HEK293T (cell line): ENCODE data around the gene PKP1.

ENCODE experiments used
- CTCF ChIA-PET: fragments of 350-600 bp; formaldehyde crosslinking; extraction: SDS; loops from one replicate; lab custom pipeline; 2021; ENCODE audit warnings: antibody characterized with exemption, inconsistent platforms; lab: Yijun Ruan, JAX
- POLR2A ChIA-PET: fragments of 350-600 bp; formaldehyde crosslinking; extraction: SDS; loops from one replicate; lab custom pipeline; 2020; ENCODE audit warnings: antibody characterized with exemption, inconsistent platforms; lab: Yijun Ruan, JAX
- DNase-seq: peaks from one replicate; pipeline ENCODE4 v3.0.0; 2012; ENCODE audit warnings: mixed read lengths; ENCODE audit errors: extremely low spot score
- ARNT ChIP-seq: fragments of 450-650 bp; IDR thresholded peaks from 2 replicates; pipeline ENCODE4 v1.6.1; 2017; ENCODE audit warnings: mild to moderate bottlenecking
- BHLHE40 ChIP-seq: fragments of 450-650 bp; IDR thresholded peaks from 2 replicates; pipeline ENCODE4 v1.6.1; 2016; ENCODE audit warnings: mild to moderate bottlenecking, moderate library complexity, borderline replicate concordance
- CTBP1 ChIP-seq: fragments of 450-650 bp; IDR thresholded peaks from 2 replicates; pipeline ENCODE4 v1.6.1; 2016; ENCODE audit warnings: borderline replicate concordance
- ELF4 ChIP-seq: fragments of 450-650 bp; IDR thresholded peaks from 2 replicates; pipeline ENCODE4 v1.6.1; 2017; ENCODE audit warnings: antibody characterized with exemption
- FOXA1 ChIP-seq: fragments of 450-650 bp; IDR thresholded peaks from 2 replicates; pipeline ENCODE4 v1.6.1; 2016; ENCODE audit warnings: mild to moderate bottlenecking
- FOXK2 ChIP-seq: fragments of 450-650 bp; IDR thresholded peaks from 2 replicates; pipeline ENCODE4 v1.6.1; 2016; ENCODE audit warnings: mild to moderate bottlenecking
- FOXM1 ChIP-seq: fragments of 450-650 bp; IDR thresholded peaks from 2 replicates; pipeline ENCODE4 v1.6.1; 2017; ENCODE audit warnings: mild to moderate bottlenecking, borderline replicate concordance
- HDGF ChIP-seq: fragments of 450-650 bp; IDR thresholded peaks from 2 replicates; pipeline ENCODE4 v1.6.1; 2017; ENCODE audit warnings: antibody characterized with exemption, borderline replicate concordance
- L3MBTL2 ChIP-seq: fragments of 450-650 bp; conservative IDR thresholded peaks from 2 replicates; pipeline ENCODE4 v1.6.1; 2016; ENCODE audit warnings: mild to moderate bottlenecking
- LEF1 ChIP-seq: fragments of 450-650 bp; IDR thresholded peaks from 2 replicates; pipeline ENCODE4 v1.6.1; 2017; ENCODE audit warnings: mild to moderate bottlenecking, borderline replicate concordance
- NFRKB ChIP-seq: fragments of 450-650 bp; IDR thresholded peaks from 2 replicates; pipeline ENCODE4 v1.6.1; 2016; ENCODE audit warnings: mild to moderate bottlenecking, moderate library complexity
- PKNOX1 ChIP-seq: fragments of 450-650 bp; IDR thresholded peaks from 2 replicates; pipeline ENCODE4 v1.6.1; 2016
- SP1 ChIP-seq: fragments of 450-650 bp; IDR thresholded peaks from 2 replicates; pipeline ENCODE4 v1.6.1; 2017
- SUZ12 ChIP-seq: fragments of 450-650 bp; IDR thresholded peaks from 2 replicates; pipeline ENCODE4 v1.6.1; 2016; ENCODE audit warnings: mild to moderate bottlenecking
- TARDBP ChIP-seq: fragments of 450-650 bp; IDR thresholded peaks from 2 replicates; pipeline ENCODE4 v1.6.1; 2016
- ZNF384 ChIP-seq: fragments of 450-650 bp; IDR thresholded peaks from 2 replicates; pipeline ENCODE4 v1.6.1; 2016

The PKP1 gene

GRCh38 chr1:201344206-201345080 lies 61.1 kb downstream of the PKP1 start:
- POLR2A ChIA-PET = no interaction called here
- CTCF ChIA-PET = no interaction called here
- no peak for DNase-seq
- TF ChIP-seq ZNF384 (no peak), LEF1 (no peak), BHLHE40 (no peak), NFRKB (no peak), L3MBTL2 (no peak), ARNT (no peak), CTBP1 (no peak), PKNOX1 (no peak), TARDBP (no peak), SP1 (no peak), HDGF (no peak), ELF4 (no peak), SUZ12 (no peak), FOXK2 (no peak)

- ChIA-PET POLR2A (no interaction called here), CTCF (interaction anchor here (1.1 to 1.2 kb wide), 2 partner anchors 81 to 91 kb away, joined by 4 read pairs; no protein-coding TSS in a partner anchor)
- DNase-seq = no peak
- TF ChIP-seq ARNT = no peak
- TF ChIP-seq SUZ12 = no peak
- no peak for TF ChIP-seq BHLHE40
- no peak for TF ChIP-seq HDGF
- no peak for TF ChIP-seq NFRKB
- no peak for TF ChIP-seq ZNF384
- no peak for TF ChIP-seq LEF1
- no peak for TF ChIP-seq FOXA1
- no peak for TF ChIP-seq FOXK2
- no peak for TF ChIP-seq ELF4
- TF ChIP-seq L3MBTL2 = no peak
- TF ChIP-seq PKNOX1 = no peak
- TF ChIP-seq TARDBP = no peak
- no peak for TF ChIP-seq FOXM1
- TF ChIP-seq SP1 = no peak
Observed at GRCh38 chr1:201345081-201345355, 61.7 kb downstream of the PKP1 start.

DNA sequence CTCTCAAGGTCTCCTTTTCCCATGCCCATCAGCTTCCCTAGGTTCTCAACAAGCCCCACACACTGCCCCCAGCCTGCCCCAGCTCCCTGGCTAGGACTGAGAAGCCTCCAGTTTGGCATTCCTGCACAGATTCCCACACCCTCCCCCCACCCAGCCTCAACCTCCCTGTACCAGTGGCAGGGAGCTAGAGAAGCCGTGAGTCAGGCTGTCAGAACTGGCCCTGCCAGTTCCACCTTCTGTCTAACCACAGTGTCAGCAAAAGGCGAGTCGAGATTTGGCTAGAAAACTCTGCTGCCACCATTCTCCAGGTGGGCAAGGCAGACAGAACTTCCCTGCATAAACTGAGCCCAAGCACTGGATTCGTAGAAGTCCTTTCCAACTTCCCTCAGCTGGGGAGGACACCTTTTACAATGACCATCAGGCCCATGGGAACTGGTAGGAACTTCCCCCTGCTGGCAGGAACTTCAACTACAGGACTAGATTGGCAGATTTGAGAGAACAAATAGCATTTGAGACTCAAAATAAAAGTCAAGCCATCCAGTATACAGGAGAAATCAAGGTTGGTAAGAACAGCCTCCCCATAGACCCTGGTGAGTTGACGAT lies 63.1 kb downstream of the PKP1 start:
- peak; percentile 63 for DNase-seq
- ChIA-PET POLR2A (no interaction called here), CTCF (interaction anchor here (0.8 to 2.8 kb wide), 6 partner anchors 15 to 82 kb away, joined by 3 to 10 read pairs (median 4); no protein-coding TSS in a partner anchor)
- TF ChIP-seq PKNOX1 (0 out of 2 replicates have a peak, but pooled peaks have one; percentile 24), TARDBP (no peak)

GRCh38 chr1:201346987-201347386 lies 63.7 kb downstream of the PKP1 start:
- ChIA-PET POLR2A (no interaction called here), CTCF (interaction anchor here (0.6 to 2.8 kb wide), 7 partner anchors 14 to 90 kb away, joined by 3 to 10 read pairs (median 3); no protein-coding TSS in a partner anchor)
- TF ChIP-seq FOXK2 (no peak), ARNT (no peak), LEF1 (no peak), BHLHE40 (no peak), FOXM1 (no peak), L3MBTL2 (no peak), CTBP1 (no peak), SUZ12 (no peak), HDGF (no peak), TARDBP (no peak)
- no peak for DNase-seq

DNA sequence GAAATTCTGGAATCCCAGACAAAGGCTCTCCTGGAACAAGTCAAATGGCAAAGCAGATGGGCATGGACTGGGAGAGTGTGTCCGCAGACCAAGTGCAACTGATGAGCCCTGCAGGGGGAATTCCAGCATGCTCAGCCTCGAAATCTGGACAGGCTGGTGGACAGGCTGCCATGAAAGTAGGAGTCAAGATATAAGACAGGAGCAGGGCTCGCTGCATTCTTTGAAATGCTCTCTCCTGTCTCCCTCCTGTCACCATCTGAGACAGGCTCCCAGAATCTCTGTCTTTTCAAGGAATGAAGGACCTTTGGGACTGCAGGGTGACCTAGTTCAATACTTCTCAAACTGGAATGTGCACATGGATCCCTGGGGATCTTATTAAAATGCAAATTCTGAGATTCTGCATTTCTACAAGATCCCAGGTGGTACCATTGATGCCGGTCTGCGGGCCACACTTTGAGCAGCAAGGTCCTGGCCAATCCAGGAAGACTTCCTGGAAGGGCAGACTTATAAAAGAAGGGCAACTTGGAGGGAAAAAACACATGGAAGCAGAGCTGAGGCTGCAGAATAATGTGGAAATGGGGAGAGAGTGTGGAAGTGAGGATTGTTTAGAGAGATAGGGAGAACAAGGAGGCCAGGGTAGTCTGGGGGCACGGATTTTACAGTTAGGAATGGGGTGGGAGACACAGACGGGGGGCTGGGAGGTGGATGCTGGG lies 64.3 kb downstream of the PKP1 start:
- ChIA-PET POLR2A (no interaction called here), CTCF (interaction anchor here (0.6 to 2.8 kb wide), 11 partner anchors 13 to 93 kb away, joined by 3 to 10 read pairs (median 3); no protein-coding TSS in a partner anchor)
- no peak for DNase-seq
- TF ChIP-seq SP1 (no peak), FOXA1 (no peak), ZNF384 (no peak), ARNT (no peak), TARDBP (no peak), BHLHE40 (no peak), L3MBTL2 (no peak), FOXM1 (no peak), ELF4 (no peak), SUZ12 (no peak), FOXK2 (no peak), HDGF (no peak), NFRKB (no peak), PKNOX1 (no peak), LEF1 (no peak), CTBP1 (no peak)
